Activated naive CD4-positive, alpha-beta T cell treated with anti-CD3 and anti-CD28 coated beads, Interleukin-2, amount 50 U/mL, for 72 hours (primary cell): ENCODE results near the gene CDH13. TPM values are rescaled to one million over a fixed set of nuclear protein-coding genes. Genes with fewer than 3 reads are reported as not detected.

ENCODE experiments used
- ATAC-seq, 2 donors: fragments of 150-1000 bp; cut with Tn5 transposase; 2 replicates each; pipeline ENCODE4 v1.10.0; 2021; ENCODE audit warnings: mild to moderate bottlenecking in 2 of 2, moderate library complexity in 2 of 2
- DNase-seq, 2 donors: peaks; one replicate each; pipeline ENCODE4 v3.0.0; 2021 to 2022; ENCODE audit warnings: low spot score in 2 of 2
- H3K27ac Mint-ChIP-seq, 2 donors: one replicate each; pipeline ENCODE4 v1.8.0; 2022; ENCODE audit warnings: mild to moderate bottlenecking in 2 of 2, mixed read lengths in 2 of 2
- H3K36me3 Mint-ChIP-seq, 2 donors: one replicate each; pipeline ENCODE4 v1.8.0; 2022; ENCODE audit warnings: mixed read lengths in 2 of 2
- H3K9me3 Mint-ChIP-seq, 2 donors: one replicate each; pipeline ENCODE4 v1.8.0; 2022; ENCODE audit warnings: mixed read lengths in 2 of 2
- total RNA-seq, 2 donors: library from RNA; stranded (reverse); gene quantifications; one replicate each; pipeline ENCODE4 v1.2.3, GENCODE V29; 2022

The CDH13 gene
- total RNA-seq, 2 donors from 2014 or later: not detected

DNA sequence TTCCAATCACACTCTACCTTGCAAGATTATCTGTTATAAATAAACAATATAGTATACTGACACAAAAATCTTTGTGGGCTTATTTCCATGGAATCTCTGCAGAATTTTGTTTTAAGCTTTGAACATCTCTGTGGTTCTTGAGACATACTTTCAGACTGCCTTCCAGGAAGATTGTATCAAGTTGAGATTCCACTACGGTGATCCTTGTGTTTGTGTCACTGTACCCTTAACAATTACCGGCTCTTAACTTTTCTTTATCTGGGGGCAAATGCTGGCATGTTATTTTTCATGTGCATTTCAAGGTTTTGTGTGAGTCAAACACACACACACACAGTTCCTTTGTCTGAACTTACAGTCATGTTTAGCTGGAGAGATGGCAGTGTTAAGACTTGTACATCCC, 708.3 kb downstream of the CDH13 start:
- ATAC-seq: no peak
- Mint-ChIP-seq H3K36me3 (no peaks in the 10 kb centered on the region), H3K27ac (no peak overlapping the region), H3K9me3 (no peaks in the 10 kb centered on the region)
- no peak for DNase-seq

DNA sequence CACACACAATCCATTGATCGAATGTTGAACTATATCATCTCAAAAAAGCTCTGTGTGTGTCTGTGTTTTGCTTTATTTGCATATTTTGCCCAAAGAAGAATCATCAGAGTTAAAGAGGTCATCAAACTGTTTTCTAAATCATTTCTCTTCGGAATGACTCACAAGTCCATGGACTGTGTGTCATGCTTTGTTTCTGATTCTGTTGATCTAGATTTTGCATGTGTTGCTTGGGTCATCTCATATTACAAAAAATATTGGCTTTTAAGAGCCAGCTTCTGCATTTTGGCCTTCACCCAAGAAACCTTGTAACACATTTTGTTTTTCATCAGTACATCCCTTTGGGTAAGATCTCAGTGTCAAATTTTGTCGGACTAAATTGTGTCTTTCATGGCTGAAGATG, 709.8 kb downstream of the CDH13 start:
- Mint-ChIP-seq H3K9me3 (no peaks in the 10 kb centered on the region), H3K27ac (no peak overlapping the region), H3K36me3 (no peaks in the 10 kb centered on the region)
- no peak for ATAC-seq
- no peak for DNase-seq

DNA sequence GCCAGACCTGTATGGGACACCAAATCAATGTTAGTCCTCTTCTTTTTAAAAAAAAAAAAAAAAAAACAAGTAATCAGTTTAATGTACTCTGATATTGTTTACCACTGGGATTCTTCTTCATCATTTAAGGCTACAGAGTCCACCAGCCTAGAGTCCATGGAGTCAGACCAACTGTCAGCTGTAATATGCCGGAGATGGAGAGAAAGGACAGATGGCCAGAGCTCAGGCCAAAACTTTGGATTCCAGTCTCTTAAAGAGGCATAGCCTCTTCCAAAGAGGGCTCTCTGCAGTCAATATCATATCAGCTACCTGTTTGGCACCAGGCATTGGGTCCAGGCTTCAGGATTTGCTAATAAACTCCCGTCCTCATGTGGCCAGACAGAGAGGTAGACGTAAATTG, 711.4 kb downstream of the CDH13 start:
- no peak for ATAC-seq
- no peak for DNase-seq
- Mint-ChIP-seq H3K36me3 (no peaks in the 10 kb centered on the region), H3K27ac (no peak overlapping the region), H3K9me3 (no peaks in the 10 kb centered on the region)

DNA sequence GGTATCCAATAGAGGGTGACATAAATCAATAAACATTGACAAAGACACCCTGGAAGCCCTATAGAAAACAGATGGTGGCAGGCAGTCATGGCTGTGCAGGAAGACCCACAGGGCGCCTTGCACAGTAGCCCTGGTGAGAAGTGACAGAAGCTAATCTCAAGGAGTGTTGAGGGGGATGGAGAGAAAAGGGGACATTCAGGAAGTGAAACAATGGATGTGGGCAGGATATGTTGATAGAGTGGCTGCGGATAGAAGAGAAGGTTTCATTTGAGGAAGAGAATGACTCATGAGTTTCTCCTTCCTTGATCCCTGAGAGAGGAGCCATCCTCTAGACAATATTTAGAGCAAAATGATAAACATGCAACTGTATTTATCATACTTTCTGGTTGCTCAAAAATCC, 712.2 kb downstream of the CDH13 start:
- ATAC-seq: no peak
- no peak for DNase-seq
- no peaks in the 10 kb centered on the region for H3K36me3 Mint-ChIP-seq
- H3K9me3 Mint-ChIP-seq: no peaks in the 10 kb centered on the region
- no peak overlapping the region for H3K27ac Mint-ChIP-seq

DNA sequence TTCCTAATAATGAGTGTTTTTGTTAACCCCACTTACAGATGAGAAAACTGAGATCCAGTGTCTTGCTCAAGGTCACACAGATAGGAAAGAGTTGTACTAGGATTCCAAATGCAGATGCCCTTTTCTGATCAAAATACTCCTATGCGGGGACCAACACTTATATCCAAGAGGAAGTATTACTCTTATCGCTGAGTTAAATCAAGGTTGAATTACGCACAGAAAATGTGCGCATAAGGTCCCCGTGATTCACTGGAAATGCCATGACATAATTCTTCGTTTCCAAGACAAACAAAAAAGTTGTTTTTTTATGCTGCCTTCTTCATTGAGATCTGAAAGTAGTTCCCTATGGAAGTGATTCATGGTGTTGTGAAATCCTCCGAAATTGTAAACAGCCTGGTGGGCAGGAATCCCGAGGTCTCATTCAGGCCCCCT, 717.2 kb downstream of the CDH13 start:
- DNase-seq (no peak), ATAC-seq (no peak)
- Mint-ChIP-seq H3K9me3 (peaks cover 6 to 7% of the 10 kb centered on the region in 2 donors), H3K27ac (no peak overlapping the region), H3K36me3 (no peaks in the 10 kb centered on the region)

DNA sequence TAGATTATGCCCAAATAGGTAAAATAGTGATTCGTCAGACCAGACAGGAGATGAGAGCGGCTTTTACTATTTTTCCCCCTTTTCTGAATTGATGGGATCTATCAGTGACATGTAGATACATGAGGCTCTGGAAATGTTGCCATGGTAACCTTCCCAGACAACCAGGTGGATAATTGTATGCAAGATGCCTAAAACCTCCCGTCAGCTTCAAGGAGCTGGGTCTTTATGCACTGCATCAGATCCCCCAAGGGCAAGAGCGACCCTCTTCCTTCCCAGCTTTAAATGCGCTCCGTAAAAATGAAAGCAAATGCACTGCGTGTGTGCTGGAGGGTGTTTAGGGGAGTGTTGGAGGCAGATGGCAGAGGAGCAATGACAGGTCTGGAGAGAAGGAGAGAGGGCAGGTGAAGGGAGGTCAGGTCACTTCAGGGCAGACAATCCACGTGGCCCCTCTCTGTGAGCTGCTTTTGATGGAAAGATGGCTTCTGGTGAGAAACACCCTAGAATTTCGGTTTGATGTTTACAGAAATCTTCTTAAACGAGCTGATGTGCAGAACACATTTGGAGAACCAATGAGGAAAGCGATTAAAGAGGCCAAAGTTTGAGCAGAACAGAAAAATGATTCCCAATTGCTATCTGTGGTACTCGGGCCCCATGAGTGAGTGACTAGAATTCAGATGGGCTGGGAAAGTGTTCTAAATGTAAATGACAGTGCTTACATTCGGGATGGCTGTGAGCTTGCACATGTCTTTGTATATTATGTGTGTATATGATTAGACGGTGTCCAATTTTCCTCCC, 719.3 kb downstream of the CDH13 start:
- DNase-seq: no peak
- Mint-ChIP-seq H3K27ac (no peak overlapping the region), H3K9me3 (peaks cover 6 to 7% of the 10 kb centered on the region in 2 donors), H3K36me3 (no peaks in the 10 kb centered on the region)
- no peak for ATAC-seq

DNA sequence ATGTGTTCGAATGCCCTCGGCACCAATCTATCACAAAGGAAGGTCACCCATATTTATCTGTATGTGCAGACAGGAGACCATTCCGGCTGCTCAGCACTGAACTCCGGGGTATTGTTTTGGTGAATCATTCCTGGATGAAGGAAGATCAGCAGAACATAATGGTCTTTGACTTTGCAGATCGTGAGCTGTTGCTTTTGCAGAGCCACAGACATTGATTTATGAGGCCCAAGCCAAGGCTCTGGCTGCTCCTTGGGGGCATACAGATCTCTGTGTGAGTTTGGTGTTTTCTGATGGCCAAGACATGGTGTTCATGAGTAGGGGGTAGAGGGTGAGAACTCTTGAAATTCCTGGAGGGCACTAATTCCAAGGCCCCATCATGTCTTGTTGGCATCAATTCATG, 722.2 kb downstream of the CDH13 start:
- ATAC-seq: no peak
- H3K36me3 Mint-ChIP-seq: no peaks in the 10 kb centered on the region
- H3K9me3 Mint-ChIP-seq: peaks cover 6 to 7% of the 10 kb centered on the region in 2 donors
- DNase-seq: no peak
- H3K27ac Mint-ChIP-seq: no peak overlapping the region

DNA sequence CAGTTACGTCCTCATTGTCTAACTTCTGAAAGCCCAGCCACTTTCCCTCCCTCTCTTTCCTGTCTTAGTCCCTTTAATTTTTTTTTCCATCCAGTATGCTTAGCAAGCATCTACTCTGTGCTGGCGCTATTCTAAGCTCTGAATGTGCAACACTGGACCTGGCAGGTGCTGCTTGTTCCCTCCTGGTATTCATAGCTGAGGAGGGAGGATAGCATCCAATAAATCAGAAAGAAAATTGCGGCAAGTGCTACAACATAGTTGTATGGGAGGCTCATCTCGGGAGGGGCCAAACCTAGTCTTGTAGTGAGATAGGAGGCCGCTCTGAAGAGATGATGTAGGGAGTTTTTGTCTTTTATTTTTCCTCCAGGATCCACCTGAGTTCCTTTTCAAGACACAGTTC, 723.7 kb downstream of the CDH13 start:
- H3K36me3 Mint-ChIP-seq: no peaks in the 10 kb centered on the region
- DNase-seq: no peak
- H3K9me3 Mint-ChIP-seq: peaks cover 0 to 4% of the 10 kb centered on the region in 2 donors
- H3K27ac Mint-ChIP-seq: no peak overlapping the region
- ATAC-seq: no peak

DNA sequence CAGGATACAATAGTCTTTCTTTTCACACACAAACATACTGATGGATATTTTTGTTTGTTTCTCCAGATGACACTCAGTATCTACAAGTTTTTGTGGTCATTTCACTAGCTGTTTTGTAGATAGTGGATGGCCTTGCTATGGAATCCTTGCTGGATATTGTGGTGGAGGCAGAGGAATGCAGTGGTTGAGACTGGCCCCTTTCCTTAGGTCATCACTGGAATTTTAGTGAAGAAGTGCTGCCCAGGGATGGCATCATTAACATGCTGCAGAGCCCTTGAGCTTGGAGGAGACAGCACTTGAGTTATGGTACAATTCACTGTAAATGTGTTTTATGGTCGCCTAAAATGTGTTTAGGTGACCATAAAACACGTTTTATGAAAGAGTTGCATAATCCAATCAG, 725.1 kb downstream of the CDH13 start:
- Mint-ChIP-seq H3K36me3 (no peaks in the 10 kb centered on the region), H3K27ac (no peak overlapping the region), H3K9me3 (no peaks in the 10 kb centered on the region)
- ATAC-seq: no peak
- no peak for DNase-seq

DNA sequence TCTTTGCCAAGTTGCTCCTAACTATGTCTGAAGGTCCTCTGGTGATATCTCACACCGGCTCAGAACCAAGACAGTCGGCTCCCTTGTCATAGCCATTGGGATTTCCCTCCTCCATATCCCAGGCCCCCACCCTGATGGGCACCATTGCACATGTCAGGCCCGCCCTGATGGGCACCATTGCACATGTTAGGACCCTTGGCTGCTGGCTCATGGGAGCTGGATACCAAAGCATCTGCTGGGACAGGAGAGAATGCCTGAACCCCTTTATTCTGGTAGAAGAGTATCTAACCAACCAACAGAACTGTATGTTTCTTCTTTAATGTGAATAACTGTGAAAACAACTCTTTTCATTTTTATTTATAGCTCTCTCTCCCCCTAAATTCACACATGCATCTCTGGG, 726.5 kb downstream of the CDH13 start:
- Mint-ChIP-seq H3K9me3 (no peaks in the 10 kb centered on the region), H3K27ac (no peak overlapping the region), H3K36me3 (no peaks in the 10 kb centered on the region)
- DNase-seq: no peak
- ATAC-seq: no peak

DNA sequence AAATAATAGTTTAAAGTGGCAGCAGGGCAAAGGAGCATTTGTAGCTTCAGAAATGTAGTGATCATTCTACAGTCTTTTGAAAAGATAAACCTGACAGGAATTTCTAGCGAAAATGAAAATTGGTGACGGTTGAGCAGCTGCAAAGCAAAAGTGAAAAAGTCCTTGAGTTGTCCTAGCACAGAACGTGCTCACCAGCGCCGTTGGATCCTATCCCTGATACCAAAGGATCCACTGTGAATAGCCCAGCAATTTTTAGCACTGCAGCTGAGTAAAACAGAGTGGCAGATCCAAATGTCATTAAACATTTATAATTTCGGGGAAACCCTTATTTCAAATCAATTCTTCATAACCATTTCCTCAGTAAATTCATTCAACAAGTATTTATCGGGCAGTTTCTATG, 727.2 kb downstream of the CDH13 start:
- Mint-ChIP-seq H3K27ac (no peak overlapping the region), H3K9me3 (no peaks in the 10 kb centered on the region), H3K36me3 (no peaks in the 10 kb centered on the region)
- ATAC-seq (no peak), DNase-seq (no peak)

DNA sequence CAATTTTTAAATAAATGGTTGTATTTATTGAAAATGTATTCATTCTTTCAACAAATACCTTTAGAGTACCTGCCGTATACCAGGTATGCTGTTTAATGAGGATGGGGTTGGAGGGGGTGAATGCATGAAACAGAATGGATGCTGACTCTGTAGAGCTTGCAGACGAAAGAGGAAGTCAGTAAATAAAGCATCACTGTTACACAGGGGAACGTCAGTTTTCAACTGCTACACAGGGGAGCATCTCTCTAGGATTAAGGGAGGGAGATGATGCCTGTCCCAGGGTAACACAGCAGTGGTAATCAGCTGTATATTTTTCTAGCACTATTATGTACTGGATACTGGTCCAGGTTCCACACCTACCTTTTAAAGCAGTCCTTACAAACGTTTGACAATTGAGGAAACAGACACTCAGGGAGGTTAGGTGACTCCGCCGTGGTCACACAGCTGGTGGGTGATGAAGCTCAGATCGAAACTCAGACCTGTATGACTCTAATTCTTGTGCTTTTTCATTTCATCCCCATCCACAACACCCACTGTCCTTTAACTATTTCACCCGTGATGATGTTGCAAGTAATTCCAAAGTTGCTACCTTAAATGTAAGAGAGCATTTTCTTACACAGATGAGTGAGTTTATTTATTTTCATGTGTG, 728.9 kb downstream of the CDH13 start:
- DNase-seq (no peak), ATAC-seq (peak; percentile 44 to 68)
- Mint-ChIP-seq H3K36me3 (no peaks in the 10 kb centered on the region), H3K9me3 (no peaks in the 10 kb centered on the region), H3K27ac (no peak overlapping the region)

DNA sequence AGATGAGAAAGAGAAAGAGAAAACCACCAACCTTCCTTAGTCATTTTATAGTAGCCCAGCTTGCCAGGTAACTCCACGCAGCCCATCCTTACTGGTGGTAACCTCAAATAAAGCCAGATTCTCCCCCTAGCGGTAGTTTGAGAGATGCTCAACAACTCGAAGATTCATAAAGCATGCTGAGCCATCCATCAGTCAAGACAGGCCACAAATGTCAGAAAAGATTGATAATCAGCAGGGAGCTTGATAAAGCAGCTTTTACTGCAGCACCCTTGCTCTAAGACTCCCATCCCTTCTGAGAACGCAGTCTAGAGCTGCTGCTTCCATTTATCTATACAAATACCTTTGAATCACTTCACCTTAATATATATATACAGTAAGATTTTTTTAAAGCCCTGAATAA, 729.5 kb downstream of the CDH13 start:
- no peaks in the 10 kb centered on the region for H3K9me3 Mint-ChIP-seq
- H3K36me3 Mint-ChIP-seq: no peaks in the 10 kb centered on the region
- ATAC-seq (peak; percentile 46 to 66), DNase-seq (peak in 1 of 2 donors; percentile 15)
- H3K27ac Mint-ChIP-seq: no peak overlapping the region

DNA sequence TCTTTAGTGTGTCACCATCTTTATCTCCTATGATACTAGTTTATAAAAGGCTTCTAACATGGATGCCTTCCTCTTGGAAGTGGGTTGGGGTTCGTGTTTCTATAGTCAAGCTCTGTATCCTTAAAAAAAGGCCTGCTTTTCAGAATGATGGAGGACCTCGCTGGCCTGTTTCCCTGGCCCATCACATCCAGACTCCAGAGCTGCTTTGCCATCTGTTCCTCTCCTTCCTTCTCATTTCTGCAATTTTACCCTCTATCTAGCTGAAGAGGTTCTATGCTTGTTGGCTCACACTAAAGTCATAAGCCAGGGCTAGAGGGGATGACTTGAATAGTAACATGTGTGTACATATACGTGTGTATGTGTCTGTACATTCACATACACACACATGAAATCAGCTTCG, 730.2 kb downstream of the CDH13 start:
- Mint-ChIP-seq H3K27ac (no peak overlapping the region), H3K9me3 (no peaks in the 10 kb centered on the region), H3K36me3 (no peaks in the 10 kb centered on the region)
- ATAC-seq: no peak
- no peak for DNase-seq

DNA sequence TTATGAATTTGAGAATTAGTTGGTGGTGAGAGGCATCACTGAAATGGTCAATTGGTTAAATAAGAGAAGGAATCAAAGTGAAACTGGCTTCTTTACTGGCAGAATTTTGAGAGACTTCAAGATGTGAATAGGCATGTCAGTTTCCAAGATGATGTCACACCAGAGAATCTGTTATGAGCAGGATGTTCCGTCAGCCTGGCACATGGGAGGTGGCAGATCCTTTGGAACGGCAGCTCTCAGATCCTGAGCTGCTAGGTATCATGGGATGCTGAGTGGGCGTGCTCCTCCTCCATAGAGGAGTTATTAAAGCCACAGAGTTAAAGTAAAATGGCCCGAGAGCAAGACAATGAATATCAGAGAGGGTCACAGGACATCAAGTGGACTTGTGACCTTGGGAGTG, 736.8 kb downstream of the CDH13 start:
- DNase-seq: no peak
- Mint-ChIP-seq H3K9me3 (peaks cover 5 to 10% of the 10 kb centered on the region in 2 donors), H3K27ac (no peak overlapping the region), H3K36me3 (no peaks in the 10 kb centered on the region)
- ATAC-seq: no peak

DNA sequence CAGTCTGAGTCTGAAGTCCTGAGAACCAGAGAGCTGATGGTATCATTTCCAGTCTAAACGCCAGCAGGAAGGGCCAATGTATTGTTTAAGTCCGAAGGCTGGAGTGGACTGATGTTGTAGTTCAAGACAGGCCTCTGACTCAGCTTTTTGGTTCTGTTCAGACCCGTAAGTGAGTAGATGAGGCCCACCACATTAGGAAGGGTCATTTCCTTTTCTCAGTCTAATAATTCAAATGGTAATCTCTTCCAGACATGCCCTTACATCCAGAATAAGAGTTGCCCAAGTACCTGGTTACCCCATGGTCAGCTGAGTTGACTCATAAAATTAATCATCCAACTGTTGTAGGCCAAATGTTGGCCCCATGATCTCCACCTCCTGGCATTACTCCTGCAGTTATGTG, 738.4 kb downstream of the CDH13 start:
- Mint-ChIP-seq H3K27ac (no peak overlapping the region), H3K9me3 (peaks cover 5 to 10% of the 10 kb centered on the region in 2 donors), H3K36me3 (no peaks in the 10 kb centered on the region)
- ATAC-seq (no peak), DNase-seq (no peak)

DNA sequence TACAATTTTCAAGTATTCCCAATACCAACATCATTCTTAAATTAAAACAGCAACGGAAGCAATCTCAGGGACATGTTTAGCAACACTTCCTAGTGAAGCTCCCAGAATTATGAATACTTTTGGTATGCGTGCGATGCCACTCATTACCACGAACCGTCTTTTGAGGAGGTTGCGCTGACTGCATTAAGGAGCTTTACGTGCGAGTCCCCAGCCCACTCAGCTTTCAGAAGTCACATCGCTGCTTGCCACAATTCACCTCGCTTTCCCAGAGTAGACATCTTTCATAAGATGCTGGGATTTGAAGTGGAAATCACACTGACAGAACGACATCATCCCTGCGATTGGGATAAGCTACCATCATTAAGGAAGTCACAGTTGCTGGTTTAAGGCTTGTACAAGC, 739.5 kb downstream of the CDH13 start:
- H3K9me3 Mint-ChIP-seq: peaks cover 5 to 10% of the 10 kb centered on the region in 2 donors
- no peak for DNase-seq
- no peak overlapping the region for H3K27ac Mint-ChIP-seq
- H3K36me3 Mint-ChIP-seq: no peaks in the 10 kb centered on the region
- ATAC-seq: no peak

DNA sequence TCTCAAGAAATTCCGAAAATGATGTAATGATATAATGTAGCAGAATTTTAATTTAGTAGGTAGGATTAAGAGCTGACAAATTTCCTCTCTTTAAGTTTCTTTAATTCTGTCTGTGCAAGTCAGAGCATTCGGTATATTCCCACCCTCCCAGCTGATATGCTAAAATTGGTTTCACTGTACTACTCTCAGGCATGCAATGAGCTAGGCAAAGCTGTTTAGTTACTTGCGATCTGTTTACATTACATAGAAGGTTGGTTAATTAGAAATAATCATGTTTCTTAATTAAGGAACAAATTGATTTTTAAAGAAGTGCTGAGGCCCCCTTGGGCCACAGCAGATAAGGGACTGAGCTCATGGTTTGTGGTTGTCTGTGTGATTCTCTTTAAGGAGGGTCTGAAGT, 748.2 kb downstream of the CDH13 start:
- Mint-ChIP-seq H3K27ac (no peak overlapping the region), H3K9me3 (no peaks in the 10 kb centered on the region), H3K36me3 (no peaks in the 10 kb centered on the region)
- no peak for DNase-seq
- no peak for ATAC-seq
